Neural progenitor cell (in vitro differentiated cells): ENCODE results near the gene BRAT1. TPM values are rescaled to one million over a fixed set of nuclear protein-coding genes. Genes with fewer than 3 reads are reported as not detected.

Experiments used
- DNase-seq: peaks from one replicate; pipeline ENCODE4 v3.0.0-alpha.2; 2016; ENCODE audit warnings: low spot score
- H2AFZ ChIP-seq: fragments of 200-600 bp; sonication (generic); replicated peaks from 2 replicates; pipeline ENCODE4 v1.6.1; 2016; ENCODE audit warnings: antibody characterized with exemption
- H3F3A ChIP-seq: fragments of 200-600 bp; sonication (generic); 2 replicates; pipeline ENCODE4 v1.6.1; 2016; ENCODE audit warnings: antibody characterized with exemption, low read depth
- H3K27ac ChIP-seq: fragments of 200-600 bp; sonication (generic); 2 replicates; pipeline ENCODE4 v1.5.1; 2016; ENCODE audit warnings: mild to moderate bottlenecking
- H3K27me3 ChIP-seq: fragments of 200-600 bp; sonication (generic); 2 replicates; pipeline ENCODE4 v1.6.1; 2016; ENCODE audit warnings: mild to moderate bottlenecking, moderate library complexity
- H3K36me3 ChIP-seq: fragments of 200-600 bp; sonication (generic); 2 replicates; pipeline ENCODE4 v1.5.1; 2016
- H3K4me1 ChIP-seq: fragments of 200-600 bp; sonication (generic); 2 replicates; pipeline ENCODE4 v1.6.1; 2016; ENCODE audit warnings: mixed run types
- H3K4me2 ChIP-seq: fragments of 200-600 bp; sonication (generic); 2 replicates; pipeline ENCODE4 v1.6.1; 2016
- H3K4me3 ChIP-seq: fragments of 200-600 bp; sonication (generic); 2 replicates; pipeline ENCODE4 v1.5.1; 2016
- H3K79me2 ChIP-seq: fragments of 200-600 bp; sonication (generic); 2 replicates; pipeline ENCODE4 v1.6.1; 2016; ENCODE audit warnings: low read depth
- H3K9ac ChIP-seq: fragments of 200-600 bp; sonication (generic); 2 replicates; pipeline ENCODE4 v1.6.1; 2016
- H3K9me3 ChIP-seq: fragments of 200-600 bp; sonication (generic); 2 replicates; pipeline ENCODE4 v1.5.1; 2016; ENCODE audit warnings: low read depth
- H4K20me1 ChIP-seq: fragments of 200-600 bp; sonication (generic); 2 replicates; pipeline ENCODE4 v1.6.1; 2016; ENCODE audit warnings: low read depth
- H3K27ac Mint-ChIP-seq: 3 replicates; pipeline ENCODE4 v1.8.0; 2021; ENCODE audit warnings: mixed read lengths
- H3K27me3 Mint-ChIP-seq: 2 replicates; pipeline ENCODE4 v1.8.0; 2022; ENCODE audit warnings: low read depth, mild to moderate bottlenecking, inconsistent platforms, moderate library complexity, mixed read lengths; ENCODE audit not compliant: insufficient read depth
- H3K36me3 Mint-ChIP-seq: 3 replicates; pipeline ENCODE4 v1.8.0; 2021; ENCODE audit warnings: mixed read lengths
- H3K4me1 Mint-ChIP-seq: 3 replicates; pipeline ENCODE4 v1.8.0; 2021; ENCODE audit warnings: mixed read lengths
- H3K4me3 Mint-ChIP-seq: 3 replicates; pipeline ENCODE4 v1.8.0; 2021; ENCODE audit warnings: mild to moderate bottlenecking, moderate library complexity, mixed read lengths
- H3K9me3 Mint-ChIP-seq: 3 replicates; pipeline ENCODE4 v1.8.0; 2020; ENCODE audit warnings: mixed read lengths
- CTCF ChIP-seq: fragments of 200-600 bp; sonication (generic); IDR thresholded peaks from 2 replicates; pipeline ENCODE4 v1.5.1; 2017; ENCODE audit warnings: antibody characterized with exemption, mild to moderate bottlenecking
- EZH2 ChIP-seq: fragments of 200-600 bp; sonication (generic); IDR thresholded peaks from 2 replicates; pipeline ENCODE4 v1.6.1; 2017; ENCODE audit warnings: antibody characterized with exemption, mild to moderate bottlenecking, moderate library complexity
- EZH2phosphoT487 ChIP-seq: fragments of 200-600 bp; sonication (generic); IDR thresholded peaks from 2 replicates; pipeline ENCODE4 v1.6.1; 2017; ENCODE audit warnings: antibody characterized with exemption
- total RNA-seq: library from RNA; depleted of rRNA; stranded (reverse); fragments of >200 nt; gene quantifications from 2 replicates; pipeline ENCODE4 v1.2.3, GENCODE V29; 2015; ENCODE audit warnings: low replicate concordance

BRAT1 gene
- total RNA-seq, 1 donor from 2014 or later, result 9.3 TPM

- Histone ChIP-seq H3K27ac (no peak overlapping the region), H4K20me1 (no peaks in the 10 kb centered on the region), H3K9me3 (no peaks in the 10 kb centered on the region), H3K4me1 (peaks cover 8% of the 10 kb centered on the region), H3K79me2 (no peaks in the 10 kb centered on the region), H3K9ac (no peak overlapping the region), H3K27me3 (no peaks in the 10 kb centered on the region), H3K4me3 (no peak overlapping the region), H3K36me3 (no peaks in the 10 kb centered on the region), H3K4me2 (no peak overlapping the region), H2AFZ (no peak overlapping the region), H3F3A (peaks cover 6% of the 10 kb centered on the region)
- no peak for DNase-seq
- Mint-ChIP-seq H3K4me3 (no peak overlapping the region), H3K36me3 (peaks cover 22% of the 10 kb centered on the region), H3K4me1 (no peaks in the 10 kb centered on the region), H3K27ac (no peak overlapping the region), H3K9me3 (no peaks in the 10 kb centered on the region), H3K27me3 (no peaks in the 10 kb centered on the region)
- TF ChIP-seq EZH2 (no peak), EZH2phosphoT487 (no peak), CTCF (no peak)
Measured at GRCh38 chr7:2598154-2598823, 43.0 kb upstream of the BRAT1 start.

GRCh38 chr7:2597273-2597640 lies 41.9 kb upstream of the BRAT1 start:
- Histone ChIP-seq H3K4me3 (no peak overlapping the region), H3K4me1 (peaks cover 8% of the 10 kb centered on the region), H2AFZ (no peak overlapping the region), H4K20me1 (no peaks in the 10 kb centered on the region), H3K9me3 (no peaks in the 10 kb centered on the region), H3K36me3 (no peaks in the 10 kb centered on the region), H3K9ac (no peak overlapping the region), H3K79me2 (no peaks in the 10 kb centered on the region), H3K27ac (no peak overlapping the region), H3K27me3 (no peaks in the 10 kb centered on the region), H3F3A (peaks cover 6% of the 10 kb centered on the region), H3K4me2 (no peak overlapping the region)
- H3K9me3 Mint-ChIP-seq, result no peaks in the 10 kb centered on the region
- H3K27me3 Mint-ChIP-seq, result no peaks in the 10 kb centered on the region
- no peak overlapping the region for H3K4me3 Mint-ChIP-seq
- no peak for TF ChIP-seq CTCF
- no peak for TF ChIP-seq EZH2
- no peak for TF ChIP-seq EZH2phosphoT487
- H3K4me1 Mint-ChIP-seq, result no peaks in the 10 kb centered on the region
- H3K36me3 Mint-ChIP-seq, result peaks cover 26% of the 10 kb centered on the region
- H3K27ac Mint-ChIP-seq, result no peak overlapping the region
- no peak for DNase-seq

GRCh38 chr7:2596464-2597272 lies 41.3 kb upstream of the BRAT1 start:
- H3K27me3 ChIP-seq, result no peaks in the 10 kb centered on the region
- H3F3A ChIP-seq, result peaks cover 6% of the 10 kb centered on the region
- no peaks in the 10 kb centered on the region for H3K79me2 ChIP-seq
- H3K36me3 ChIP-seq, result no peaks in the 10 kb centered on the region
- Mint-ChIP-seq H3K4me3 (no peak overlapping the region), H3K27me3 (no peaks in the 10 kb centered on the region), H3K36me3 (peaks cover 29% of the 10 kb centered on the region), H3K27ac (no peak overlapping the region), H3K4me1 (no peaks in the 10 kb centered on the region), H3K9me3 (no peaks in the 10 kb centered on the region)
- H3K4me2 ChIP-seq, result no peak overlapping the region
- no peaks in the 10 kb centered on the region for H3K9me3 ChIP-seq
- H3K4me1 ChIP-seq, result peaks cover 8% of the 10 kb centered on the region
- no peak overlapping the region for H3K4me3 ChIP-seq
- no peak overlapping the region for H2AFZ ChIP-seq
- H3K9ac ChIP-seq, result no peak overlapping the region
- DNase-seq, result no peak
- no peaks in the 10 kb centered on the region for H4K20me1 ChIP-seq
- H3K27ac ChIP-seq, result no peak overlapping the region
- TF ChIP-seq EZH2phosphoT487 (no peak), CTCF (no peak), EZH2 (no peak)
